A673 (cell line): Measurements from ENCODE around the gene ANP32E. TPM values are rescaled to one million over a fixed set of nuclear protein-coding genes. Genes with fewer than 3 reads are reported as not detected.

Source experiments
- BruUV-seq: library from RNA; stranded (reverse); fragments of 400-500 nt; replicated peaks from 2 replicates; lab custom pipeline; 2021; lab: Mats Ljungman, UMichigan
- CTCF ChIA-PET: fragments of 300-600 bp; sonication (Branson Sonifier 250); formaldehyde crosslinking; loops from one replicate; lab custom pipeline; 2022; ENCODE audit warnings: antibody characterized with exemption; lab: Charles Lee
- POLR2A ChIA-PET: fragments of 300-600 bp; sonication (Branson Sonifier 250); formaldehyde crosslinking; loops from one replicate; lab custom pipeline; 2022; ENCODE audit warnings: antibody characterized with exemption; ENCODE audit not compliant: low non-redundant PET; lab: Charles Lee
- DNase-seq: peaks from one replicate; pipeline ENCODE4 v3.0.0-alpha.2; 2015; ENCODE audit warnings: low spot score
- H3K27ac ChIP-seq: fragments of 200-600 bp; sonication (generic); 2 replicates; pipeline ENCODE4 v1.5.1; 2016; ENCODE audit warnings: mixed run types, low read depth, mild to moderate bottlenecking, mixed read lengths, antibody characterized with exemption, low read length; ENCODE audit not compliant: poor library complexity, severe bottlenecking
- H3K27me3 ChIP-seq: fragments of 200-600 bp; sonication (generic); replicated peaks from 2 replicates; pipeline ENCODE4 v1.6.1; 2017; ENCODE audit warnings: mixed run types, low read depth, mild to moderate bottlenecking, mixed read lengths, antibody characterized with exemption, low read length; ENCODE audit not compliant: insufficient read depth, poor library complexity
- H3K36me3 ChIP-seq: fragments of 200-600 bp; sonication (generic); 2 replicates; pipeline ENCODE4 v1.6.1; 2016; ENCODE audit warnings: mixed run types, mild to moderate bottlenecking, mixed read lengths, antibody characterized with exemption, low read length; ENCODE audit not compliant: insufficient read depth, poor library complexity, severe bottlenecking
- H3K4me1 ChIP-seq: fragments of 200-600 bp; sonication (generic); 2 replicates; pipeline ENCODE4 v1.6.1; 2017; ENCODE audit warnings: mixed run types, mild to moderate bottlenecking, mixed read lengths, antibody characterized with exemption, low read length; ENCODE audit not compliant: insufficient read depth, poor library complexity, severe bottlenecking
- H3K4me3 ChIP-seq: fragments of 200-600 bp; sonication (generic); 2 replicates; pipeline ENCODE4 v1.5.1; 2016; ENCODE audit warnings: low read depth, mixed run types, mild to moderate bottlenecking, mixed read lengths, low read length; ENCODE audit not compliant: poor library complexity, severe bottlenecking
- H3K9me3 ChIP-seq: fragments of 200-600 bp; sonication (generic); 2 replicates; pipeline ENCODE4 v1.6.1; 2016; ENCODE audit warnings: mixed run types, low read depth, mild to moderate bottlenecking, mixed read lengths, antibody characterized with exemption, low read length; ENCODE audit not compliant: poor library complexity, severe bottlenecking
- CTCF ChIP-seq: fragments of 300-800, 200-600 bp; sonication (generic); conservative IDR thresholded peaks from 2 replicates; pipeline ENCODE4 v1.5.1; 2017; ENCODE audit warnings: low read depth, mild to moderate bottlenecking, antibody characterized with exemption, low read length, moderate library complexity, mixed read lengths
- EZH2 ChIP-seq: fragments of 200-600 bp; sonication (generic); IDR thresholded peaks from 2 replicates; pipeline ENCODE4 v1.6.1; 2017; ENCODE audit warnings: borderline replicate concordance, low read depth, mild to moderate bottlenecking, mixed read lengths, antibody characterized with exemption, low read length; ENCODE audit not compliant: poor library complexity, severe bottlenecking
- intact Hi-C: fragments of 100-400 bp; cut with micrococcal nuclease; formaldehyde crosslinking; loops from one replicate; pipeline ENCODE4 v1.10.0; 2022; ENCODE audit not compliant: unreplicated experiment
- total RNA-seq: library from RNA; stranded (reverse); gene quantifications from 2 replicates; pipeline ENCODE4 v1.2.3, GENCODE V29; 2021

Gene ANP32E
- total RNA-seq, 1 experiment from 2014 or later = 153 TPM

- peaks cover 89% of the 10 kb centered on the region for H3K36me3 ChIP-seq
- no peaks in the 10 kb centered on the region for H3K27me3 ChIP-seq
- intact Hi-C loops = no loop called here
- no peak for TF ChIP-seq CTCF
- no peak for TF ChIP-seq EZH2
- H3K4me1 ChIP-seq = peaks cover 5% of the 10 kb centered on the region
- no TSS peak for BruUV-seq
- ChIA-PET CTCF (interaction anchor here (0.6 kb wide), 1 partner anchor 10 kb away, joined by 8 read pairs; no protein-coding TSS in a partner anchor), POLR2A (no interaction called here)
- DNase-seq = no peak
- H3K4me3 ChIP-seq = no peak overlapping the region
- no peaks in the 10 kb centered on the region for H3K9me3 ChIP-seq
- no peak overlapping the region for H3K27ac ChIP-seq
These were observed 9.4 kb downstream of the ANP32E start for GRCh38 chr1:150226486-150226885.

DNA sequence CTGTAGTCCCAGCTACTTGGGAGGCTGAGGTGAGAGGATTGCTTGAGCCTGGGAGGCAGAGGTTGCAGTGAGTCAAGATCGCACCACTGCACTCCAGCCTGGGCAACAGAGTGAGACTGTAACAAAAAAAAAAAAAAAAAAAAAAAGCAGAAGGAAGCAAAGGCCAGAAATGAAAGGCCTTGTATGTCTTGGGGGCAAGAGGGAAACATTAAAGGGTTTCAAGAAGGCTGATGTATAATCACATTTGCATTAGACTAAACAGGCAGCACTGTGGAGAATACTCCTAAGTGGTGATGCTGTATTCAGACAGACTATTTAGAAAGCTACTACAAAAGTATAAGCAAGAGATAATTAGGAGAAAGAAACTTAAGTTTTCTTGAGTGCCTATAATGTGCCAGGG, 10.4 kb downstream of the ANP32E start:
- Histone ChIP-seq H3K36me3 (peaks cover 86% of the 10 kb centered on the region), H3K4me1 (peaks cover 5% of the 10 kb centered on the region), H3K27ac (no peak overlapping the region), H3K4me3 (no peak overlapping the region), H3K27me3 (no peaks in the 10 kb centered on the region), H3K9me3 (no peaks in the 10 kb centered on the region)
- ChIA-PET CTCF (no interaction called here), POLR2A (no interaction called here)
- no peak for DNase-seq
- BruUV-seq = no TSS peak
- TF ChIP-seq EZH2 = no peak
- TF ChIP-seq CTCF = no peak
- intact Hi-C loops = no loop called here

- no peak overlapping the region for H3K4me3 ChIP-seq
- intact Hi-C loops = no loop called here
- no peaks in the 10 kb centered on the region for H3K9me3 ChIP-seq
- TF ChIP-seq EZH2 (no peak), CTCF (no peak)
- peaks cover 5% of the 10 kb centered on the region for H3K4me1 ChIP-seq
- no peaks in the 10 kb centered on the region for H3K27me3 ChIP-seq
- DNase-seq = no peak
- BruUV-seq = no TSS peak
- POLR2A ChIA-PET = no interaction called here
- CTCF ChIA-PET = no interaction called here
- no peak overlapping the region for H3K27ac ChIP-seq
- H3K36me3 ChIP-seq = peaks cover 86% of the 10 kb centered on the region
These were observed 10.9 kb downstream of the ANP32E start for GRCh38 chr1:150224983-150225382.
